HG03432 (cell line): ENCODE measurements around the gene JDP2.

Experiments
- ATAC-seq: cut with Tn5 transposase; IDR thresholded peaks from one replicate; pipeline ENCODE4 v1.9.1; 2021; ENCODE audit warnings: mild to moderate bottlenecking, moderate library complexity; ENCODE audit not compliant: unreplicated experiment

Gene JDP2

GRCh38 chr14:75409316-75410205 is 18.3 kb upstream of the JDP2 start:
- ATAC-seq = no peak

- no peak for ATAC-seq
Observed at GRCh38 chr14:75411214-75411540, 16.6 kb upstream of the JDP2 start.

DNA sequence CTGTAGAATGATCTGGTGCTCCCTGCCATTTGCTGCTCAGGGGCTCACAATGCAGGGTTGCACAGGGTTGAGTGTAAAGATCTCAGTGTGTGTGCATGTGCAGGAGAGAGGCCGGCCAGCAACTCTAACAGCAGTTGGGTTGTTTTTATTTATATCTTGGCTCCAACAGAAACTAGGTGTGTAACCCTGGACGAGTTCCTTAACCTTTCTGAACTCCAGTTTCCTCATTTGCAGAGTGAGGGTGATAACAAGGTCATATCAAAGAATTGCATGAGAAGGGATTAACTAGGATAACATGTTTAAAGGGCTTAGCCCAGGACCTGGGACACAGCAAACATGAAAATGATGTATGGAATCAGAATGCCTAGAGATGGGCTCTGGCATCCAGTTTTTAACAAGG is 14.8 kb upstream of the JDP2 start:
- ATAC-seq = no peak

DNA sequence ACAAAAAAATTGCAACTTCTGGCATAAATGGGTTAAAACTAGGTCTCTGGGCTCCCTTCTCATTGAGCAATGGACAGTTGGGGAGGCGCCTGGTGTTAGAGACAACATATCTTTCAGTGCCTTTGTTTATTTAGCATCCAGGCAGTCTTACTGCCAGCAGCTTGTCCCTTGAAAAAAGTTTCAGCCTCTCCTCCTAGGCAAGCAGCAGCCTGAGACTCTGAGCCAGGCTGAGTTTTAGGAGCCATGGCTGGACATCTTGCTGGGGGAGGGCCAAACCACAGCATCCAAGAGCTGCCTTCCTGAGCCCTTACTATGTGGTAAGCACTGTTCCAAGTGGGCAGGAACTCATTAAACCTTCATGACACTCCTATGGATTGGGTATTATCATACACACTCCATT is 10.1 kb upstream of the JDP2 start:
- ATAC-seq = no peak

GRCh38 chr14:75418850-75419768 is 8.7 kb upstream of the JDP2 start:
- peak; percentile 80 for ATAC-seq

DNA sequence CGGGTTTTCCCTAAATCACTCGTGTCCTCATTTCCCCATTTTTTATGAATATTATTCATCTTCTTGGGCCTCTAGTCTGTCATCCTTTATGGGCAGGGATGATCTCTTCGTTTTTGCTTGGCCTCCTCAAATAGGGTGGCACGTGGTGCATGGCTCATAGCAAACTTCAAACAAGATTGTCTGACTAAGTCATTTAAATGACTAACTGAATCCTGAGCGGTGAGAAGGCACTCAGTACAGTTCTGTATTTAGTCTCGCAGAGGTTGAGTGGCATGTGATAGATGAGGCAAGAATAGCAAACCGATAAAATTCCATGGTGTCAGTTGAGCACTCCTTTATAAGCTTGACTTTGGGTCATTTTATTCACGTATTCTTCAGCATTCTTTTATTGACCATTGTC is 5.7 kb upstream of the JDP2 start:
- ATAC-seq = no peak

DNA sequence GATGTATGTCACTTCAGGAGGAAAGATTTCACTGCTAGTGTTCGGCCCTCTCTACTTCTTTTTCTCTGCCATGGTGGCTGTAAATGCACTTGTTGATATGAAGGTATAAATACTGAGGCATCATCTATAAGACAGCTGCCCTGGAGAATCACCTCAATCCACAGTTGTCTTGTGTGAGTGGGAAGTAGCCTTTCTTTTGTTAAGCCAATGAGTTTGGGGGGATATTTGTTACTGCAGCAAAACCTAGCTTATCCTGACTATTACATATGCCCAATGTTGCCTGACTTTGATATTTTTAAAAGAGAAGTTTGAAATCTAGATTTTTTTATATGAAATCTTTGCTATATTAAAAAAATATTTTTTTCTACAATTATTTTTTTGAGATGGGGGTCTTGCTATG is 3.3 kb upstream of the JDP2 start:
- ATAC-seq = no peak

GRCh38 chr14:75425446-75425845 is 2.4 kb upstream of the JDP2 start:
- no peak for ATAC-seq

DNA sequence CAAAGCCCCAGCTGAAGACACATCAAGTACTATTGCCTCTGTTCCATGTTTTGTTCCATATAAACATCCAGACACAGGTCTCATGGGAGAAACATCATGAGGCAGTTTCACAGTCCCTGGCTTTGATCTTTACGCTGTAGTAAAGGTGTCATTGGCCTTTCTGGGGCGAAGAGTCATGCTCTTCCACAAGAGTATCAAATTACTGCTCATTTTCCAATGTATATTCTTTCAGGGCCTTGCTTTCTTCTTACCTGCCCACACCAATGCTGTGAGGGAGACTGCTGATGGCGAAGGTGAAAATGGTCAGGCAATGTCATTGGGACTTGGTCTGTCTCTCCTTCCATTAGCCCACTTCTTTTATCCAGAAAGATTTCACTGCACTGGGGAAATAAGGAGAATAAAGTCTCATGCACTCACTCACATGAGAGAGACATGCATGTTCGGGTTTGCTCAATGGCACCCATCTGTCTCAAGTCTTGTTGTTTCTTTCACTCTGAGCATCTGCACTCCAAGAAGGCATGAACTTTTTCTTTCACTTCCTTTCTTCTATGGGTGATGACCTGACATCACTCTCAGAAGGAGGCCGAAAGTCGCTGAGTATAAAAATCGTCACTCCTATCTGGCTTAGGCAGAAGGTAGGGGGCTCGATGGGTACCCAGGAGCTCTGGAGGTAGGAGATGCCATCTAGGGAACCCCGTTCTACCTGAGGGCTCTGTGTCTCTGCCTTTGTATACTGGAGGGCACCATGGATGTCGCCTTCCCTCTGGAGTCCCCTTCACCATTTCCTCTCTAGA is 1.3 kb upstream of the JDP2 start:
- peak; percentile 48 for ATAC-seq

- ATAC-seq = peak; percentile 39
Observed at GRCh38 chr14:75427126-75427481, 718 bp upstream of the JDP2 start.

DNA sequence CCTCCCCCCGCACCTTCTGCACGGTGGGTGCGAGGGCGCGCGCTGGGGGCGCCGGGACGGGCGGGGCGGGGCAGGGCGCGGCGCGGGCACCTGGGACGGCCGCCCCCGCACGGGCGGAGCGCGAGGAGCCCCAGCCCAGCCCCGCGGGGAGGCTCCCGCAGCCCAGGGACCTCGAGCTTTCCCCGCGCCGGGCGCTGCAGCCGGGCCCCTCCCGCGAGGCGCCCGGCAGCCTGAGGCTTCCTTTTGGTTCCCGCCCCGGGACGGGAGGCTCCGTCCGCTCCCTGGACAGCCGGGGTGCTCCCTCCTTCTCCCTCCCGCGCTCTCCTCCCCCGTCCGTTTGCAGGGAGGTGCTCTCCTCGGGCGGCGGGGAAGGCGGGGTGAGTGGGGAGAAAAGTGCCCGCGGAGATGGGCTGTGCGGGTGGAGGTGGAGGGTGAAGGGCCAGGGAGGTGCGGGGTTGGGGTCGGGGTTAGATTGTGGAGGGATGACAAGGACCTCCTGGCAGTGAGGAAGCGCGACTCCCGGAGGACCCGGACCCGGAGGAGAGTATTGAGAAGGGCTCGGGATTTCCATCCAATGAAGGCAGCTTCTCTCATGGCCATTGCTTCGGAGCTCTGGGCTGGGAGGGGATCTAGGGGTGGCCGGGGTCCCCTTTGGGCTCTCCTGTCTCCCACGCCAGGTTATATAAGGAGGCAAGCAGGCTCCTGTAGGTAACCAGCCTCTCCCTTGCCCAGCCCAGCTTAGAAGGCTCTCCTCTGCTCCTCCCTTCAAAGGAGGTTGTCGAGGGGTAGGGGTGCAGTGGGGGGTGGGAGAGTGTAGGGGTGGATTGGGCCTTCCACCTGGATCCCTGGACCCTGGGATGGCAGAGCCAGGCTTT is 645 bp downstream of the JDP2 start:
- peak; percentile 14 for ATAC-seq

- ATAC-seq = no peak
Observed at GRCh38 chr14:75429562-75429961, 1.7 kb downstream of the JDP2 start.

DNA sequence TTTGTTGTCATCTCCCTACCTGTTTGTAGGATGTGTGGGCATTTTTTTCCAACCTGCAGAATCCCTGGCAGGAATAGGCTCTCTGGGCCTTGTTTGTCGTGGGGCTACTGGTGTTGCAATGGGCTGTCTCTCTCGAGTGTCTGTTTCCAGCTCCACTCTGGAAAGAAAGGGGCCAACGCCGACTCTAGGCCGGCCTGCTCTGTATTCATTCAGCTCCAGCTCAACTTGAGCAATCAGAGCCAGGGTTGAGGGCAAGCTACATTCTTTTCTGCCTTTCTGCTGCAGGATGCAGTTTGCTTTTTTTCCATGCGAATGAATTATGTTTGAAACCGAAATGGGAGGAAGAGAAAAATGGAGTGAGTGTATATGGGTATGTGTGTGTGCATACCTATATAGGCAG is 2.3 kb downstream of the JDP2 start:
- no peak for ATAC-seq

GRCh38 chr14:75430526-75430925 is 2.7 kb downstream of the JDP2 start:
- no peak for ATAC-seq

DNA sequence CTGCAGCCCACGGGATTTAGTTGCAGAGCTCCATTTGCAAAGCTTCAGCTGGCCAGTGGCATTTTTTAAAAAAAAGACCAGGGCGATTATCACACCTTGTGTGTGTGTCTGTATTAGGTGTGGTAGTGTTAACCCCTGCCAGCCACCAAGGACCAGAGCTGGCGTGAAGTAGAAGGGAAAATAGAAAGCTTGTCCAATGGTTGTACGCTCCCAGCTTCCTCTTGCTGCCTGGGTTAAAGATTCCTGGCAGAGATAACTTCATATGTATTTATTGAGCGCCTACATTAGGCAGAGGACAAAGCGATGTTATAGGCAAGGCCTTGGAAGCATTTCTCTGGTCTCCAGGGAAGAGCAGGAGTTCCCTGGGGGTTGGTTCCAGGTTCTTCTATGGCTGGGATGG is 3.2 kb downstream of the JDP2 start:
- no peak for ATAC-seq

- no peak for ATAC-seq
Observed at GRCh38 chr14:75431827-75432226, 4.0 kb downstream of the JDP2 start.

- ATAC-seq = no peak
Observed at GRCh38 chr14:75432411-75432810, 4.6 kb downstream of the JDP2 start.

- no peak for ATAC-seq
Observed at GRCh38 chr14:75433631-75434071, 5.8 kb downstream of the JDP2 start.

GRCh38 chr14:75434138-75434889 is 6.5 kb downstream of the JDP2 start:
- no peak for ATAC-seq

- no peak for ATAC-seq
Observed at GRCh38 chr14:75434890-75435248, 7.0 kb downstream of the JDP2 start.
